PC-3 (cell line): ENCODE results near the gene PAFAH1B2. TPM values are rescaled to one million over a fixed set of nuclear protein-coding genes. Genes with fewer than 3 reads are reported as not detected.

Experiments
- ATAC-seq: fragments of 200-7000 bp; cut with Tn5 transposase; 2 replicates; pipeline ENCODE4 v1.9.1; 2020; ENCODE audit warnings: mild to moderate bottlenecking, moderate library complexity
- BruUV-seq: library from RNA; stranded (reverse); fragments of 400-500 nt; replicated peaks from 2 replicates; lab custom pipeline; 2021; lab: Mats Ljungman, UMichigan
- CTCF ChIA-PET: fragments of 300-600 bp; sonication (Branson Sonifier 250); formaldehyde crosslinking; loops from one replicate; lab custom pipeline; 2022; ENCODE audit warnings: antibody characterized with exemption; lab: Charles Lee
- POLR2A ChIA-PET: fragments of 300-600 bp; sonication (Branson Sonifier 250); formaldehyde crosslinking; loops from one replicate; lab custom pipeline; 2022; ENCODE audit warnings: antibody characterized with exemption; ENCODE audit not compliant: unreplicated experiment; lab: Charles Lee
- DNase-seq: peaks from one replicate; pipeline ENCODE4 v3.0.0-alpha.2; 2015
- H2AFZ ChIP-seq: fragments of 300-600 bp; sonication (generic); 2 replicates; pipeline ENCODE4 v1.6.0; 2016; ENCODE audit warnings: antibody characterized with exemption, low read length
- H3F3A ChIP-seq: fragments of 300-600 bp; sonication (generic); one replicate; pipeline ENCODE4 v1.6.0; 2017; ENCODE audit warnings: antibody characterized with exemption, low read length, control low read depth, mild to moderate bottlenecking; ENCODE audit not compliant: unreplicated experiment
- H3K27ac ChIP-seq: fragments of 300-600 bp; sonication (generic); 2 replicates; pipeline ENCODE4 v1.5.1; 2016; ENCODE audit warnings: mild to moderate bottlenecking, low read length
- H3K27me3 ChIP-seq: fragments of 300-600 bp; sonication (generic); 2 replicates; pipeline ENCODE4 v1.6.1; 2016; ENCODE audit warnings: low read length, mixed read lengths
- H3K36me3 ChIP-seq: fragments of 300-600 bp; sonication (generic); 2 replicates; pipeline ENCODE4 v1.6.1; 2016; ENCODE audit warnings: low read depth, mixed run types, low read length, mixed read lengths
- H3K4me1 ChIP-seq: fragments of 300-600 bp; sonication (generic); 2 replicates; pipeline ENCODE4 v1.5.1; 2016; ENCODE audit warnings: low read length; ENCODE audit not compliant: insufficient read depth
- H3K4me2 ChIP-seq: fragments of 300-600 bp; sonication (generic); 2 replicates; pipeline ENCODE4 v1.6.0; 2016; ENCODE audit warnings: low read length
- H3K4me3 ChIP-seq: fragments of 300-600 bp; sonication (generic); 2 replicates; pipeline ENCODE4 v1.5.1; 2016; ENCODE audit warnings: mild to moderate bottlenecking, low read length, mixed read lengths
- H3K79me2 ChIP-seq: fragments of 300-600 bp; sonication (generic); 2 replicates; pipeline ENCODE4 v1.6.1; 2017; ENCODE audit warnings: low read length, mixed read lengths
- H3K9ac ChIP-seq: fragments of 300-600 bp; sonication (generic); 2 replicates; pipeline ENCODE4 v1.6.0; 2016; ENCODE audit warnings: mild to moderate bottlenecking, low read length
- H3K9me2 ChIP-seq: fragments of 300-600 bp; sonication (generic); replicated peaks from 2 replicates; pipeline ENCODE4 v1.6.1; 2016; ENCODE audit warnings: mixed run types, low read length, mixed read lengths
- H3K9me3 ChIP-seq: fragments of 300-600 bp; sonication (generic); 2 replicates; pipeline ENCODE4 v1.6.1; 2016; ENCODE audit warnings: low read length, mixed read lengths
- H4K20me1 ChIP-seq: fragments of 300-600 bp; sonication (generic); 2 replicates; pipeline ENCODE4 v1.6.1; 2016; ENCODE audit warnings: low read length, mixed read lengths
- CTCF ChIP-seq: fragments of 300-600 bp; sonication (generic); conservative IDR thresholded peaks from 2 replicates; pipeline ENCODE4 v1.5.1; 2017; ENCODE audit warnings: antibody characterized with exemption, low read depth, mild to moderate bottlenecking, low read length
- EZH2 ChIP-seq: fragments of 300-600 bp; sonication (generic); IDR thresholded peaks from one replicate; pipeline ENCODE4 v1.6.1; 2017; ENCODE audit warnings: antibody characterized with exemption, mild to moderate bottlenecking, low read length; ENCODE audit not compliant: unreplicated experiment
- EZH2phosphoT487 ChIP-seq: fragments of 300-600 bp; sonication (generic); IDR thresholded peaks from 2 replicates; pipeline ENCODE4 v1.6.1; 2018; ENCODE audit warnings: mild to moderate bottlenecking, antibody characterized with exemption, low read length, borderline replicate concordance
- intact Hi-C: fragments of 100-400 bp; cut with micrococcal nuclease; formaldehyde crosslinking; loops from 2 replicates; pipeline ENCODE4 v1.9.0; 2023
- total RNA-seq: library from RNA; depleted of rRNA; stranded (reverse); fragments of >200 nt; gene quantifications from 2 replicates; pipeline ENCODE4 v1.2.3, GENCODE V29; 2014

PAFAH1B2 gene
- total RNA-seq, 1 experiment from 2014 or later = 91.6 TPM

DNA sequence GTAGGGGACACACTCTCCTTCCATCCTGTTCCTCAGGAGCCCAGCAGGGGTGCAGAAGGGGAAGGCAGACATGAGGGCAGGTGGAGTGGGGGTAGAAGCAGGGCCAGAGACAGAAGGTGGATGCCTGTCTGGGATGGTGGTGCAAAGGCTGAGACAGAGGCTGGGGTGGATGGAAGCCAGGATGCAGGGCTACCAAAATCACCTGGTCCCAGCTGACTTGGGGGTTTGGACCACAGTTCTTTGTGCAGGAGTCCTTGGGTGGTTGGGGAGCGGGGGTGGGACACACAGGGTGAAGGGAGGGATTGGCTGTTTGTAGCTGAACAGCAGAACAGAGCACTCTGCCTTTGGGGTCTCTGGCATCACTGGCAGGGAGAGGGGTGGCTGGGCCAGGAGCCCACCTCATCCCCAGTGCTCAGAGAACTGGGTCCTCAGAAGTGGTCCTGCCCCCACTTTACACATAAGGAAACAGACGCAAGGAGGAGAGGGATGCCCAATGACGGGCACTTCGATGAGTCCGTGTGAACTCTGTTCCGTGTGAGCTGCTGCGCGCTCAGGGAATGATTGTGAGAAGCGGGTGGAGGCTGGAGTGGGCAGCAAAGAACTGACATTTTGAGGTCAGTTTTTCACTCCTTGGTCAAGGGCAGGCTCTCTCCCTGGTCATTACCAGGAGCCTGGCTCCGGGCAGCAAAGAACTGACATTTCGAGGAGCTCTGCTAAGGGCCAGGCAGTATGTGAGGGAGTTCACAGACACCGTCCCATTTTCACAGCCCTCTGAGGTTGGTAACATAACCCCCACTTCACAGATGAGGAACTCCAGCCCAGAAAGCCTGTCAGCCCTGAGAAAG, 56.9 kb downstream of the PAFAH1B2 start:
- intact Hi-C loops = no loop called here
- DNase-seq = no peak
- Histone ChIP-seq H3K9ac (no peak overlapping the region), H3K4me2 (no peak overlapping the region), H4K20me1 (no peaks in the 10 kb centered on the region), H3K27ac (no peak overlapping the region), H3F3A (no peaks in the 10 kb centered on the region), H3K9me3 (no peaks in the 10 kb centered on the region), H3K36me3 (peaks cover 4% of the 10 kb centered on the region; the same call in 1 of the 2 replicates), H3K27me3 (no peaks in the 10 kb centered on the region), H3K9me2 (no peaks in the 10 kb centered on the region), H2AFZ (no peak overlapping the region), H3K4me1 (peaks cover 5% of the 10 kb centered on the region; the same call in 1 of the 2 replicates), H3K4me3 (no peak overlapping the region), H3K79me2 (no peaks in the 10 kb centered on the region)
- ChIA-PET CTCF (no interaction called here), POLR2A (no interaction called here)
- no peak for TF ChIP-seq EZH2phosphoT487
- no peak for TF ChIP-seq CTCF
- no peak for TF ChIP-seq EZH2
- ATAC-seq = no peak
- BruUV-seq = no TSS peak

DNA sequence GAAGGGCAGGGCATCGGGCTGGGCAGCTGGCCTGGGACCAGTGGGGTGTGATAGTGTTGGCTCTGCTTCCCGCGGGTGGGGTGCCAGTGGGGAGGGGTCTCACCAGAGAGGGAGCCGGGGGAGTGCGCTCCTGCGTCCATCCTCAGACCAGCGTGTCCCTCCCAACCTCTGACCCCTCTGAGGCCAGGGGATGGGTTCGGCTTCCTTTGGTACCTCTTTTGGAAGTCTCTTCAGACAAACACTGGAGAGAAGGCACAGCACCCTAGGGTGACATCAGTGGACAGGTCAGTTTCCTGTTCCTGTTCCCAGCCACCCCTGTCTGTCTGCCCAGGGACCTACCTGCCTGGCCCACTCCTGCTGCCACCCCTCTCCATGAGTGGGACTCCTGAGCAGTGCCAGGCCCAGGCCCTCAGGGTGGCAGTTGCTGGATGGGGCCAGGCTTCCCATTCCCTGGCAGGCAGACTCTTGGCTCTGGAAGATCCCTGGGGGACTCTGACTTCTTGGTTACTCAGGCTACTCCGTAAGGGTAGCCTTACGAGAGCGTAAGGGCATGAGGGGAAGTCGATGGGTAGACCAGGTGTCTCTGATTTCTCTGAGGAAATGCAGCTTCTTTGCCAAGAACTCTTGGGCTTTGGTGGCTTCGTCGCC, 57.7 kb downstream of the PAFAH1B2 start:
- H4K20me1 ChIP-seq = no peaks in the 10 kb centered on the region
- no peak for DNase-seq
- H3K4me1 ChIP-seq = peaks cover 5% of the 10 kb centered on the region; the same call in 1 of the 2 replicates
- no peaks in the 10 kb centered on the region for H3K9me3 ChIP-seq
- ChIA-PET CTCF (no interaction called here), POLR2A (no interaction called here)
- no TSS peak for BruUV-seq
- no peak overlapping the region for H3K27ac ChIP-seq
- no peak overlapping the region for H3K9ac ChIP-seq
- TF ChIP-seq EZH2phosphoT487 (no peak), EZH2 (no peak), CTCF (no peak)
- ATAC-seq = no peak
- H3F3A ChIP-seq = no peaks in the 10 kb centered on the region
- H2AFZ ChIP-seq = no peak overlapping the region
- no peaks in the 10 kb centered on the region for H3K79me2 ChIP-seq
- H3K9me2 ChIP-seq = no peaks in the 10 kb centered on the region
- H3K4me3 ChIP-seq = no peak overlapping the region
- intact Hi-C loops = no loop called here
- H3K36me3 ChIP-seq = peaks cover 4% of the 10 kb centered on the region; the same call in 1 of the 2 replicates
- no peak overlapping the region for H3K4me2 ChIP-seq
- no peaks in the 10 kb centered on the region for H3K27me3 ChIP-seq
